H54 (cell line): ENCODE measurements around the gene SPAG6.
"Not testable (repeated sequence)": the region's sequence is repeated elsewhere in the genome, so short reads cannot be mapped to it uniquely, and the experiment has no call there.

Experiments used
- DNase-seq: peaks from one replicate; pipeline ENCODE4 v3.0.0; 2011; ENCODE audit warnings: low spot score, mixed read lengths; ENCODE audit not compliant: insufficient read length
- FAIRE-seq: peaks from 3 replicates; lab custom pipeline; 2011; peaks lifted over from hg19 to GRCh38; lab: Jason Lieb, UNC
- POLR2A ChIP-seq: IDR thresholded peaks from 2 replicates; pipeline ENCODE4 v1.6.1; 2011; ENCODE audit warnings: low read depth, mild to moderate bottlenecking, low read length

The SPAG6 gene

DNA sequence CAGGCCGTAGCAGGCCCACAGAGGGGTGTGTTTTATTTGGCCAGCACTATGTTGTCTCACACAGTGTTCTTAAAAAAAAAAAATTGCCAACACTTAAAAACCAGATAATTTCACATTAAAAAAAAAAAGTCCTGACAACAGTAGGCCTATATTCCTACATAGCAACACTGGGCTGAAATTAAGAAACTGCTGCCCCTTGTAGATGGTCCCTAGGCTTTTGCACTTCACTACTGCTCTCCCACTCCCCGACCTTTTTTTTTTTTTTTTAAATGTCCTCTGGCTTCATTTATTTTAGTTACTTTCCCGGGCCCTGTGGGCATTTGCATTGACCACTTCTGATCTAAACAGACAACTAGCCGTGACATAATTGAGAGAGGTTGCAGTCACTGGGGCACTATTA is 36.0 kb downstream of the SPAG6 start:
- DNase-seq (no peak), FAIRE-seq (no peak)
- no peak for TF ChIP-seq POLR2A

DNA sequence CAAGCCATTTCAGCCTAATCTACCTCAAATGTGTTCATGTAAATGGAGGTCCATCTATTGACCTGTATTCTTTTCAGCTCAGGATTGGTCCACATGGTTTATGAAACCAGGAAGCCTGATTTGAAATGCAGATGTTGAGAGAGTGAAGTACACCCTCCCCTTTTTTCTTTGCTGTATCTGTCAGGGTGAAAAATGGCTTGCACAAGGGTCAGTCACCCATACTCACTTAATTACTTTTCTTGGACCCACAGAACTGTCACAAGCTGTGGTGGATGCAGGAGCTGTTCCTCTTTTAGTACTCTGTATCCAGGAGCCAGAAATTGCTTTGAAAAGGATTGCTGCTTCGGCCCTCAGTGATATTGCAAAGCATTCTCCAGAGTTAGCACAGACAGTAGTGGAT is 41.2 kb downstream of the SPAG6 start:
- TF ChIP-seq POLR2A, result no peak
- DNase-seq (no peak), FAIRE-seq (no peak)

DNA sequence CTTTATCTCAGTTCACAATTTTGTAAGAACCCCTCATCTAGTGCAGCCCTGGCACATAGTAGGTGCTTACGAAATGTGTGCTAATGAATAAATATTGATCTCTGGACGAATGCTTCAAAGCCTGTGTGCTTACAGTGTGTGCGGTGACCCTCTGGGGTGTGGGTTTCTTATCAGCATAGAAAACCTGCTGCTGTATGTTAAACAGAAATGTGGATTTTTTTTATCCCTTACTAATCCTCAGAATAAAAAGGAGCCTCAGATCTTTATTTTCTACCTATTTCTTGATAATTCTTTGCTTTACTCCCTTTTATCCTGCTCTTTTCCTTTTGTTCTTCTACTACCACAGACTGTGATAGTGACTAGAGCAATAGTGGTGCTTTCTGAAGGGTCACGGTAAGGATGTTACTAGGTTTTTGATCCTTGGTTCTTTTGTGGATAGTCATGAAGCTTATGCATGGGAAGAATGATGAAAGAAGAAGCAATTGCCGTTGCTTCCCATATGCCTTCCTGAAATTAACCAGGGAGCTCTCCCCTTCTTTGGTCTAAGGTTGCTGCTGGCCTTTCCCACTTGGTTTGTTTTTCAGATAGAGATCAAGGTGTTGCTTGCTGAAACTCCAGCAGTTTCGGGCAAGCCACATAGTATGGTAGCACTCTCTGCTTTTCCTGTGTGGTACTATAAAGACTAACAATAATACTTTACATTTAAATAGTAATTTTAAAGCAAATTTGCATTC is 44.7 kb downstream of the SPAG6 start:
- FAIRE-seq (no peak), DNase-seq (no peak)
- no peak for TF ChIP-seq POLR2A

DNA sequence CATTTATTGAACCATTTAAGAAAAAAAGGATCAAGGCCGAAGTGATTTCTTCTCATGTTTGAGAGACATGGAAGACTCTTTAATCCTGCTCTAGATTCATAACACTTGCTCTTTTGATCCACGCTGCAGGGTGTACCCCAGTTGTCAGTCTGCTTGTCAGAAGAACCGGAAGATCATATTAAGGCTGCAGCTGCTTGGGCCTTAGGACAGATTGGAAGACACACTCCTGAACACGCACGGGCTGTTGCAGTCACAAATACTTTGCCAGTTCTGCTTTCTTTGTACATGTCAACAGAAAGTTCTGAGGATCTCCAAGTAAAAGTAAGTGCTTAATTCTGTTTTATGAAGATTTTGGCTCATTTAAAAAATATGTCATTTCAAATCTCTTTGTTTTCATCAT is 46.3 kb downstream of the SPAG6 start:
- FAIRE-seq (no peak), DNase-seq (no peak)
- TF ChIP-seq POLR2A, result no peak

- DNase-seq, FAIRE-seq: not testable (repeated sequence)
Observed at GRCh38 chr10:22396195-22396594, 50.9 kb downstream of the SPAG6 start.

- not testable (repeated sequence) for DNase-seq, FAIRE-seq
Observed at GRCh38 chr10:22406916-22407315, 61.6 kb downstream of the SPAG6 start.

DNA sequence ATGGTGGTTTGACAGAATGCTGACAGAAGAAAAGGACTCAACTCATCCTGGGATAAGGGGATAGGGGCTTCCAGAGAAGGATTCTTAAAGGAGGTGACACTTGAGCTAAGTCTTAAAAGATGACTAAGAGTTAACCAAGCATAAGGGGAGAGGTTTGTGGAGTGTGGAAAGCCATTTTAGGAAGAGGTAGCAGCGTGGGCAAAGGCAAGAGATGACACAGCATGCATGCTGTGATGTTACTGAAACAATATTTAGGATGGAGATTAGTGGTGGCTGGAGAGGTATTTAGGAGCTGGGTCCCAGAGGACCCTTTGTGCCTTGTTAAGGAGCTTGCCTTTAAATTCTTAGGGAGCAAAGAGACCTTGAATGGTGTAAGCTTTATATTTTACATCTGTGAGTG is 65.1 kb downstream of the SPAG6 start:
- FAIRE-seq (no peak), DNase-seq (no peak)
- TF ChIP-seq POLR2A, result no peak

DNA sequence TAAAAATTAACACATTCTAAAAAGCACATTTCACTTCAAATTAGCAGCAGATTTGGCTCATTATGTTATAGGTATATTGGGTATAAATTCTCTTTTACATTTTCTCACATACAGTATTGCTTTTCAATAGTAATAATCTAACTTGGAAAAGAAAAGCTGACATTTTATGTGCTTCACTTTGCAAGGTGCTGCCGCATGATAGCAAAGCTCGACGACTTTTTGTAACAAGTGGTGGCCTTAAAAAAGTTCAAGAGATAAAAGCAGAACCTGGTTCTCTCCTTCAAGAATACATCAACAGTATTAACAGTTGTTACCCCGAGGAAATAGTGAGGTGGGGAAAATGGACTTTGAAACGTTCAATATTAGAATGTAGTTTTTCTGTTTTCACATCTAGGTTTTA is 65.5 kb downstream of the SPAG6 start:
- no peak for TF ChIP-seq POLR2A
- DNase-seq, result no peak
- FAIRE-seq, result no peak

DNA sequence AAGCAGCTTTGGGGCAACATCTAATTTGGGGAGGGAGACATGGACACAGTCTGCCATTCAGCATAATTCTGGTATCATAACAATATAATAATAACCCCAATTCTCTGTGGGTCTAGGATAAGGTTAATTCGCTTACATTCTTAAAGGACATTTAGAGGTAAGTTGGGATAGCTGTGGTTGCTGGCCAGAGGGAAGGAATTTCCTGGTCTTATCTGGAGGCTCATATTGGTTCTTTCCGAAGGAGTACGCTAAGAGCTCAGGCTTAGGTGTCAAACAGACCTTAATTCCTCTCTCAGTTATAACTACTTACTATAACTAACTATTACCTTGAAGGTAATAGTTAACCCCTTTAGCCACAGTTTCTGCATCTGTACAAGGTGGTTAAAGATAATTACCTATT is 68.8 kb downstream of the SPAG6 start:
- no peak for FAIRE-seq
- DNase-seq, result no peak
- no peak for TF ChIP-seq POLR2A

- no peak for TF ChIP-seq POLR2A
- FAIRE-seq (no peak), DNase-seq (no peak)
Observed at GRCh38 chr10:22415072-22415471, 69.8 kb downstream of the SPAG6 start.

DNA sequence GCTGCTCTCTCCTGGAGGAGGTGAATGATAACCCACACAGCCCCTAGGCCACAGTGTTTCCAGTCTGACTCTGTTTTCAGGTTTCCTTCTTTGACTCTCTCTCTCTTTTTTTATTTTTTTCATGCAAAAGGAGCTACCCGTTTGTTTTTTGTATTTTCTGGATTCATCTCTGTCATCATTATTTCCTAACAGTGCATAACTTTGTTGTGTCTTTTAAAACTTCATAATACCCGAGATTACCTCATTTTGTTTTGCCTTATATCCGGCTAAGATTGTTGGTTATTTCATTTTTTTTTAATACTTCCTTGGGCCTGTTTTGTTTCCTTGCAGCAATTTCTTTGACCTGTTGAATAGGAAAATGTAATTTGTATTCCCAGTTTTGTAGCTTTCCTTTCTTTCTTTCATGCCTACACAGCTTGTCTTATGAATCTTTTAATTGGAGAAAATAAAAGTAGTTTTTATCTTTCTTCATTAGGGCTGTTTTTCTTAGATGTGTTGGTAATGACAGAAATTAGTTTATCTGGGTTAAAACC is 72.5 kb downstream of the SPAG6 start:
- FAIRE-seq (no peak), DNase-seq (no peak)
- TF ChIP-seq POLR2A, result no peak

GRCh38 chr10:22420787-22421517 is 75.7 kb downstream of the SPAG6 start:
- no peak for FAIRE-seq
- no peak for DNase-seq
- TF ChIP-seq POLR2A, result no peak

DNA sequence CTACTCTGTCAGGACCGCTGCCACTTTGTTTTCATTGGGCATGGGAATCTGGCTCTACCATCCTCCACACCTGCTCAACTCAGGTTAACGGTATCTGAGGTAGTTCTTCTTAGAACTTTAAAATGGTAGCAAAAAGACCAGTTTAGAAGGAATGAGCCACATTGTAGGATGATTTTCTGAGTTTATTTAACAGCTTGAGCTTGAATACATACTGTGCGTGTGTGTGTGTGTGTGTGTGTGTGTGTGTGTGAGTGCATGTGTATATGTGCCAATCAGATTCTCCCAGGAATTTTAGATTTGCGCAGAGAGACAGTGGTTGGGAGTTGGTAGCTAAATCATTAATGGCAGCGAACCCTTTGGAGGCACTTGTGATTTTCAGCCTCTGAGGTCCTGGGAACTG is 81.4 kb downstream of the SPAG6 start:
- DNase-seq, result no peak
- FAIRE-seq, result no peak
- no peak for TF ChIP-seq POLR2A

DNA sequence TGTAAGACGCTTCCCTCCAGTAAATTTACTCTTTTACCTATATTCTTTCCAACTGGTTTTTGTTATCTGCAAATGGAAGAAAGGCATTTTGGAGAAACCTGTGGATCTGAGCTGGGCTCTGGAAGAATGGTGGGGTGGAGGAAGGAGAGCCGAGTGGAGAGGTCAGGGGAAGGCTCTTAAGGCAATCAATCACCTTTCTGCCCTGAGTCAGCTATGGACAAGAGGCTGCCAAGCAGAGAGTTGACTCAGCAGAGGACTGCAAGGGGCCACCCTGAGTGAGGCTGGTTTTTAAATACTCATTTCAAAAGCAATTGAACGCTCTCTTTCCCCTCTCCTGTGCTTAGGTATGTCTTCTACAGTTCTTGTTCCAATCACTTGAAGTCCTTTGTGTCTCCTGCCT is 81.8 kb downstream of the SPAG6 start:
- DNase-seq, result peak; percentile 42
- TF ChIP-seq POLR2A, result no peak
- FAIRE-seq, result peak; percentile 97
